Activated CD4-positive, alpha-beta T cell treated with anti-CD3 and anti-CD28 coated beads, Interleukin-2, amount 10 ng/mL, durations not matched to agents 7 days and 5 days (primary cell): ENCODE data around the gene DNM3. TPM values are rescaled to one million over a fixed set of nuclear protein-coding genes. Genes with fewer than 3 reads are reported as not detected.

Experiments
- CTCF ChIA-PET: fragments of 350-600 bp; sonication (Branson Sonifier 250); formaldehyde crosslinking; loops from one replicate; lab custom pipeline; 2021; ENCODE audit warnings: antibody characterized with exemption; lab: Charles Lee
- POLR2A ChIA-PET: fragments of 350-600 bp; sonication (Branson Sonifier 250); formaldehyde crosslinking; loops from one replicate; lab custom pipeline; 2021; ENCODE audit warnings: antibody characterized with exemption; lab: Charles Lee
- DNase-seq: peaks from one replicate; pipeline ENCODE4 v3.0.0-alpha.2; 2020
- H3K27ac Mint-ChIP-seq: one replicate; pipeline ENCODE4 v1.8.0; 2021; ENCODE audit warnings: mild to moderate bottlenecking, moderate library complexity, mixed read lengths
- H3K27me3 Mint-ChIP-seq: one replicate; pipeline ENCODE4 v1.8.0; 2021; ENCODE audit warnings: mixed read lengths
- H3K36me3 Mint-ChIP-seq: one replicate; pipeline ENCODE4 v1.8.0; 2021; ENCODE audit warnings: low read depth, mixed read lengths
- H3K4me1 Mint-ChIP-seq: one replicate; pipeline ENCODE4 v1.8.0; 2021; ENCODE audit warnings: mixed read lengths
- H3K4me3 Mint-ChIP-seq: one replicate; pipeline ENCODE4 v1.8.0; 2021; ENCODE audit warnings: mild to moderate bottlenecking, moderate library complexity, mixed read lengths
- H3K9me3 Mint-ChIP-seq: one replicate; pipeline ENCODE4 v1.8.0; 2021; ENCODE audit warnings: mixed read lengths
- total RNA-seq, 2 experiments: library from RNA; stranded (reverse); gene quantifications; one replicate each; pipeline ENCODE4 v1.2.3, GENCODE V29; 2021

DNM3 gene
- total RNA-seq, 2 experiments from 2014 or later = 2.1 TPM

- Mint-ChIP-seq H3K4me3 (no peak overlapping the region), H3K36me3 (no peaks in the 10 kb centered on the region), H3K27ac (no peak overlapping the region), H3K4me1 (no peaks in the 10 kb centered on the region), H3K27me3 (no peaks in the 10 kb centered on the region), H3K9me3 (no peaks in the 10 kb centered on the region)
- ChIA-PET CTCF (no interaction called here), POLR2A (no interaction called here)
- DNase-seq = no peak
Measured at GRCh38 chr1:172322219-172323061, 481.1 kb downstream of the DNM3 start.

- CTCF ChIA-PET = interaction anchor here (0.5 to 0.7 kb wide), 2 partner anchors 15 to 469 kb away, joined by 3 read pairs; no protein-coding TSS in a partner anchor
- POLR2A ChIA-PET = no interaction called here
- Mint-ChIP-seq H3K9me3 (peaks cover 4% of the 10 kb centered on the region), H3K4me1 (no peaks in the 10 kb centered on the region), H3K27ac (no peak overlapping the region), H3K27me3 (no peaks in the 10 kb centered on the region), H3K4me3 (no peak overlapping the region), H3K36me3 (no peaks in the 10 kb centered on the region)
- no peak for DNase-seq
Measured at GRCh38 chr1:172323686-172324085, 482.4 kb downstream of the DNM3 start.

GRCh38 chr1:172324086-172324485 lies 482.8 kb downstream of the DNM3 start:
- Mint-ChIP-seq H3K27me3 (no peaks in the 10 kb centered on the region), H3K36me3 (no peaks in the 10 kb centered on the region), H3K27ac (no peak overlapping the region), H3K9me3 (peaks cover 4% of the 10 kb centered on the region), H3K4me3 (no peak overlapping the region), H3K4me1 (no peaks in the 10 kb centered on the region)
- POLR2A ChIA-PET = no interaction called here
- CTCF ChIA-PET = interaction anchor here (0.5 to 0.7 kb wide), 2 partner anchors 15 to 470 kb away, joined by 3 read pairs; no protein-coding TSS in a partner anchor
- DNase-seq = no peak

GRCh38 chr1:172324761-172325160 lies 483.5 kb downstream of the DNM3 start:
- Mint-ChIP-seq H3K27ac (no peak overlapping the region), H3K4me3 (no peak overlapping the region), H3K4me1 (no peaks in the 10 kb centered on the region), H3K27me3 (no peaks in the 10 kb centered on the region), H3K9me3 (peaks cover 4% of the 10 kb centered on the region), H3K36me3 (no peaks in the 10 kb centered on the region)
- POLR2A ChIA-PET = no interaction called here
- DNase-seq = no peak
- CTCF ChIA-PET = no interaction called here

GRCh38 chr1:172325531-172325930 lies 484.2 kb downstream of the DNM3 start:
- H3K4me1 Mint-ChIP-seq = no peaks in the 10 kb centered on the region
- ChIA-PET POLR2A (no interaction called here), CTCF (no interaction called here)
- no peak for DNase-seq
- H3K27me3 Mint-ChIP-seq = no peaks in the 10 kb centered on the region
- H3K9me3 Mint-ChIP-seq = peaks cover 4% of the 10 kb centered on the region
- H3K27ac Mint-ChIP-seq = no peak overlapping the region
- H3K4me3 Mint-ChIP-seq = no peak overlapping the region
- H3K36me3 Mint-ChIP-seq = no peaks in the 10 kb centered on the region

- H3K4me1 Mint-ChIP-seq = no peaks in the 10 kb centered on the region
Measured at GRCh38 chr1:172326136-172326535, 484.8 kb downstream of the DNM3 start.

GRCh38 chr1:172328266-172328665 lies 487.0 kb downstream of the DNM3 start:
- Mint-ChIP-seq H3K9me3 (peaks cover 4% of the 10 kb centered on the region), H3K27me3 (no peaks in the 10 kb centered on the region), H3K27ac (no peak overlapping the region), H3K4me3 (no peak overlapping the region), H3K36me3 (no peaks in the 10 kb centered on the region), H3K4me1 (no peaks in the 10 kb centered on the region)
- no peak for DNase-seq
- CTCF ChIA-PET = no interaction called here
- POLR2A ChIA-PET = no interaction called here

More at GRCh38 chr1:172326136-172326535, 484.8 kb downstream of the DNM3 start:
- ChIA-PET POLR2A (no interaction called here), CTCF (no interaction called here)
- H3K4me3 Mint-ChIP-seq = no peak overlapping the region
- H3K9me3 Mint-ChIP-seq = peaks cover 4% of the 10 kb centered on the region
- no peak overlapping the region for H3K27ac Mint-ChIP-seq
- DNase-seq = no peak
- H3K27me3 Mint-ChIP-seq = no peaks in the 10 kb centered on the region
- no peaks in the 10 kb centered on the region for H3K36me3 Mint-ChIP-seq

GRCh38 chr1:172332230-172332629 lies 490.9 kb downstream of the DNM3 start:
- H3K4me3 Mint-ChIP-seq = no peak overlapping the region
- ChIA-PET CTCF (interaction anchor here (1.2 kb wide), 1 partner anchor 9 kb away, joined by 3 read pairs; no protein-coding TSS in a partner anchor), POLR2A (no interaction called here)

GRCh38 chr1:172335377-172335776 lies 494.1 kb downstream of the DNM3 start:
- Mint-ChIP-seq H3K36me3 (peaks cover 1% of the 10 kb centered on the region), H3K27me3 (no peaks in the 10 kb centered on the region), H3K9me3 (peaks cover 7% of the 10 kb centered on the region), H3K27ac (no peak overlapping the region), H3K4me1 (peaks cover 28% of the 10 kb centered on the region), H3K4me3 (no peak overlapping the region)
- ChIA-PET POLR2A (no interaction called here), CTCF (no interaction called here)
- DNase-seq = no peak

More at GRCh38 chr1:172332230-172332629, 490.9 kb downstream of the DNM3 start:
- H3K9me3 Mint-ChIP-seq = peaks cover 4% of the 10 kb centered on the region
- no peak for DNase-seq
- H3K27me3 Mint-ChIP-seq = no peaks in the 10 kb centered on the region
- H3K36me3 Mint-ChIP-seq = no peaks in the 10 kb centered on the region
- no peak overlapping the region for H3K27ac Mint-ChIP-seq
- peaks cover 2% of the 10 kb centered on the region for H3K4me1 Mint-ChIP-seq

GRCh38 chr1:172338295-172338735 lies 497.0 kb downstream of the DNM3 start:
- H3K27ac Mint-ChIP-seq = no peak overlapping the region
- ChIA-PET POLR2A (interaction anchor here (0.6 kb wide), 1 partner anchor 42 kb away, joined by 4 read pairs; no protein-coding TSS in a partner anchor), CTCF (interaction anchor here (0.6 to 1.6 kb wide), 3 partner anchors 20 to 56 kb away, joined by 3 to 4 read pairs (median 4); no protein-coding TSS in a partner anchor)
- H3K36me3 Mint-ChIP-seq = peaks cover 1% of the 10 kb centered on the region
- no peak overlapping the region for H3K4me3 Mint-ChIP-seq
- H3K27me3 Mint-ChIP-seq = no peaks in the 10 kb centered on the region
- peaks cover 7% of the 10 kb centered on the region for H3K9me3 Mint-ChIP-seq
- DNase-seq = no peak
- peaks cover 50% of the 10 kb centered on the region for H3K4me1 Mint-ChIP-seq

- H3K9me3 Mint-ChIP-seq = peaks cover 7% of the 10 kb centered on the region
- CTCF ChIA-PET = interaction anchor here (0.9 to 2.1 kb wide), 4 partner anchors 12 to 55 kb away, joined by 3 to 7 read pairs (median 6); no protein-coding TSS in a partner anchor
- no peaks in the 10 kb centered on the region for H3K27me3 Mint-ChIP-seq
- no peak overlapping the region for H3K27ac Mint-ChIP-seq
- H3K4me3 Mint-ChIP-seq = no peak overlapping the region
- H3K4me1 Mint-ChIP-seq = peaks cover 63% of the 10 kb centered on the region
- peaks cover 1% of the 10 kb centered on the region for H3K36me3 Mint-ChIP-seq
- DNase-seq = no peak
- POLR2A ChIA-PET = interaction anchor here (0.7 kb wide), 1 partner anchor 462 kb away, joined by 5 read pairs; no protein-coding TSS in a partner anchor
Measured at GRCh38 chr1:172339842-172340241, 498.5 kb downstream of the DNM3 start.

GRCh38 chr1:172340520-172340919 lies 499.2 kb downstream of the DNM3 start:
- no peaks in the 10 kb centered on the region for H3K27me3 Mint-ChIP-seq
- no peak for DNase-seq
- H3K36me3 Mint-ChIP-seq = peaks cover 2% of the 10 kb centered on the region
- H3K27ac Mint-ChIP-seq = no peak overlapping the region
- CTCF ChIA-PET = interaction anchor here (1.0 to 2.1 kb wide), 4 partner anchors 9 to 22 kb away, joined by 3 to 7 read pairs (median 6); no protein-coding TSS in a partner anchor
- H3K4me3 Mint-ChIP-seq = no peak overlapping the region
- POLR2A ChIA-PET = interaction anchor here (0.6 kb wide), 1 partner anchor 599 kb away, joined by 3 read pairs; the partner anchor contains the start of gene VAMP4
- H3K4me1 Mint-ChIP-seq = peaks cover 63% of the 10 kb centered on the region
- H3K9me3 Mint-ChIP-seq = peaks cover 10% of the 10 kb centered on the region

- H3K27me3 Mint-ChIP-seq = no peaks in the 10 kb centered on the region
- no peak overlapping the region for H3K27ac Mint-ChIP-seq
- H3K4me3 Mint-ChIP-seq = no peak overlapping the region
- ChIA-PET CTCF (interaction anchor here (1.0 kb wide), 1 partner anchor 10 kb away, joined by 3 read pairs; no protein-coding TSS in a partner anchor), POLR2A (no interaction called here)
- peaks cover 9% of the 10 kb centered on the region for H3K36me3 Mint-ChIP-seq
- peaks cover 63% of the 10 kb centered on the region for H3K4me1 Mint-ChIP-seq
- H3K9me3 Mint-ChIP-seq = peaks cover 18% of the 10 kb centered on the region
- DNase-seq = no peak
Measured at GRCh38 chr1:172341697-172342096, 500.4 kb downstream of the DNM3 start.
